Spleen (tissue), 7 donors: ENCODE measurements around the gene ATG10.

ENCODE experiments used
- POLR2A ChIP-seq, 3 donors: fragments of 450-650 bp; IDR thresholded peaks; one replicate each; pipeline ENCODE4 v1.5.1; 2017; ENCODE audit warnings: antibody characterized with exemption in 3 of 3, mild to moderate bottlenecking in 1 of 3
- POLR2AphosphoS5 ChIP-seq, 3 donors: sonication (generic); formaldehyde crosslinking; IDR thresholded peaks; one replicate each; pipeline ENCODE4 v1.5.1; 2017; ENCODE audit warnings: antibody characterized with exemption in 3 of 3
- TF ChIP-seq, protein P1 (sequence below), 11 experiments: fragments of 200-600 bp in 7 of 11; fragments of 450-650 bp in 4 of 11; sonication (generic) in 4 of 11; IDR thresholded peaks in 8 of 11; conservative IDR thresholded peaks in 3 of 11; 1 replicate in 7 of 11; 2 replicates in 4 of 11; pipeline versions ENCODE4 v1.4.0 to v1.8.0; 2016 to 2021; ENCODE audit warnings: antibody characterized with exemption in 11 of 11, inconsistent platforms in 4 of 11, mild to moderate bottlenecking in 1 of 11
- donor health status: DM: no; HTN: no; CAD: no; lungs with moderate emphysema.
- donor health status: DM: no; HTN: no; CAD: no.
- donor health status: DM: no; HTN: no; CAD: no.

DNA sequence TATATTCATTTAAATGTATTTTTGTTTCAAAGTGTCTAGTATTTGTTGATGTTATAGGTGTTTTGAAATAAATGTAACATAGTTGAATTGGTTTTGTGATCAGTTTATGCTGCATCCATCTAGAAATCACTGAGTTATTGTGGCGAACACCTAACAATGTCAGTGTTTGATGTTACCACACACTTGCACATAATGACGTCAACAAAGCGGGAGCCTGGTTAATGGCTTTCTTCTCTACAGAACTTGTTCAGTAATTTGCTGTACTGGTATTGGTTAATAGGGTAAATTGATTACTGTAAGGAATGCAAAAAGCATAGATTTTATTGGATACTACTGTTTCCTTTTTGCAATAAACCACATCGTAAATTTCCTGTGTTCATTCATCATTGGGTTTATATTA is 133.0 kb downstream of the ATG10 start:
- TF ChIP-seq, protein P1, sequence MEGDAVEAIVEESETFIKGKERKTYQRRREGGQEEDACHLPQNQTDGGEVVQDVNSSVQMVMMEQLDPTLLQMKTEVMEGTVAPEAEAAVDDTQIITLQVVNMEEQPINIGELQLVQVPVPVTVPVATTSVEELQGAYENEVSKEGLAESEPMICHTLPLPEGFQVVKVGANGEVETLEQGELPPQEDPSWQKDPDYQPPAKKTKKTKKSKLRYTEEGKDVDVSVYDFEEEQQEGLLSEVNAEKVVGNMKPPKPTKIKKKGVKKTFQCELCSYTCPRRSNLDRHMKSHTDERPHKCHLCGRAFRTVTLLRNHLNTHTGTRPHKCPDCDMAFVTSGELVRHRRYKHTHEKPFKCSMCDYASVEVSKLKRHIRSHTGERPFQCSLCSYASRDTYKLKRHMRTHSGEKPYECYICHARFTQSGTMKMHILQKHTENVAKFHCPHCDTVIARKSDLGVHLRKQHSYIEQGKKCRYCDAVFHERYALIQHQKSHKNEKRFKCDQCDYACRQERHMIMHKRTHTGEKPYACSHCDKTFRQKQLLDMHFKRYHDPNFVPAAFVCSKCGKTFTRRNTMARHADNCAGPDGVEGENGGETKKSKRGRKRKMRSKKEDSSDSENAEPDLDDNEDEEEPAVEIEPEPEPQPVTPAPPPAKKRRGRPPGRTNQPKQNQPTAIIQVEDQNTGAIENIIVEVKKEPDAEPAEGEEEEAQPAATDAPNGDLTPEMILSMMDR (IDR thresholded peaks at IDR 0.05 in 8 of 11, conservative IDR thresholded peaks at IDR 0.05 in 3 of 11), result no peak
- no peak for TF ChIP-seq POLR2AphosphoS5 (IDR thresholded peaks at IDR 0.05)
- TF ChIP-seq POLR2A (IDR thresholded peaks at IDR 0.05), result no peak
